H4 (cell line): Measurements from ENCODE around the gene KRTAP12-3. TPM values are rescaled to one million over a fixed set of nuclear protein-coding genes. Genes with fewer than 3 reads are reported as not detected.
A peak's percentile ranks its signal among the peaks of the same experiment; 100 is the strongest.
"Not testable (repeated sequence)": the region's sequence is repeated elsewhere in the genome, so short reads cannot be mapped to it uniquely, and the experiment has no call there.

ENCODE experiments used
- DNase-seq: peaks from one replicate; pipeline ENCODE4 v3.0.0-alpha.2; 2015; ENCODE audit warnings: low spot score
- total RNA-seq: library from RNA; depleted of rRNA; stranded (reverse); fragments of >200 nt; shearing (Covaris generic); gene quantifications from 2 replicates; pipeline ENCODE4 v1.2.3, GENCODE V29; 2014

KRTAP12-3 gene
- total RNA-seq, 1 experiment from 2014 or later: not detected

DNA sequence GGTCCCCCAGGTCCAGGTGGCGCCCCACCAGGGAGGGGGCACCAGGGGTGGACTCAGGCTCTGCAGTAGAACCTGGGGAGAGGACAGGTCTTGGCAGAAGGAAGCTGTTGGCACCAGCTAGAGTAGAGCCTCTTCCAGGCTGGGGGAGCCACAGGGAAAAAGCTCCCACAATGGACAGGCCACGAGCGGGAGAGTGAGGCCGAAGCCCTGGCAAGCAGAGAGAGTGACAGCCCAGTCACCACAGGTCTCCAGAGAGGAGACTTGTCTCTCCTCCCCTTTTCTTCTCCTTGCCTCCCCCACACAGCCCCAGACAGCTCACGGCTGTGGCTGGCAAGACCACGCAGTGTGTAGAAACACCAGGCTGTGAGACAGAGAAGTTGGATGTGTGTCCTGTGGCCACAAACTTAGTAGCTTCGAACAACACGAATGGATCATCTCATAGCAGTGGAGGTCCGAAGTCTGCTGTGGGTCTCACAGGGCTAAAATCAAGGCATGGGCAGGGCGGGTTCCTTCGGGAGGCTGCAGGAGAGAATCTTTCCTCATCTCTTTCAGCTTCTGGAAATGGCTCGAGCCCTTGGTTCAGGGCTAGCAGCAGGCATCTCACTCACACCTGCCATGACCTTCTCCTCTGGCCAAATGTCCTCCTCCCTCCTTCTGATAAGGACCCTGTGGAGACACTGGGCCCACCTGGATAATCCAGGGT is 6.6 kb upstream of the KRTAP12-3 start:
- DNase-seq: no peak

DNA sequence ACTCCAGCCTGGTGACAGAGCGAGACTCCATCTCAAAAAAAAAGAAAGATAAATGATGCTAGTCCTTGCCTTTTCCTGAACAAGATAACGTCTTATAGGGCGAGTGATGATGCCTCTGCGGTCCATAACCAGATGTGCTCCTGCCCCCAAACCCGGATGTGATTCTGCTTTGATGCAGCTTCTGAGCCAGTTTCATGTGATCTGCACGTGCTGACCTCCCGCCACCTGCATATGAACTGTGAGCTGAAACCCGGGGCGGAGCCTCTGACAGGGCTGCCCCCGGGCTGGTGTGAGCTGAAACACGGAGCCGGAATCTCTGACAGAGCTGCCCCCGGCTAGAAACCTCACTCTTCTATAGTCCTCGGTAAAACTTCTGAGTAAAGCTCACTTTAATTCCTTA is 4.6 kb upstream of the KRTAP12-3 start:
- no peak for DNase-seq

DNA sequence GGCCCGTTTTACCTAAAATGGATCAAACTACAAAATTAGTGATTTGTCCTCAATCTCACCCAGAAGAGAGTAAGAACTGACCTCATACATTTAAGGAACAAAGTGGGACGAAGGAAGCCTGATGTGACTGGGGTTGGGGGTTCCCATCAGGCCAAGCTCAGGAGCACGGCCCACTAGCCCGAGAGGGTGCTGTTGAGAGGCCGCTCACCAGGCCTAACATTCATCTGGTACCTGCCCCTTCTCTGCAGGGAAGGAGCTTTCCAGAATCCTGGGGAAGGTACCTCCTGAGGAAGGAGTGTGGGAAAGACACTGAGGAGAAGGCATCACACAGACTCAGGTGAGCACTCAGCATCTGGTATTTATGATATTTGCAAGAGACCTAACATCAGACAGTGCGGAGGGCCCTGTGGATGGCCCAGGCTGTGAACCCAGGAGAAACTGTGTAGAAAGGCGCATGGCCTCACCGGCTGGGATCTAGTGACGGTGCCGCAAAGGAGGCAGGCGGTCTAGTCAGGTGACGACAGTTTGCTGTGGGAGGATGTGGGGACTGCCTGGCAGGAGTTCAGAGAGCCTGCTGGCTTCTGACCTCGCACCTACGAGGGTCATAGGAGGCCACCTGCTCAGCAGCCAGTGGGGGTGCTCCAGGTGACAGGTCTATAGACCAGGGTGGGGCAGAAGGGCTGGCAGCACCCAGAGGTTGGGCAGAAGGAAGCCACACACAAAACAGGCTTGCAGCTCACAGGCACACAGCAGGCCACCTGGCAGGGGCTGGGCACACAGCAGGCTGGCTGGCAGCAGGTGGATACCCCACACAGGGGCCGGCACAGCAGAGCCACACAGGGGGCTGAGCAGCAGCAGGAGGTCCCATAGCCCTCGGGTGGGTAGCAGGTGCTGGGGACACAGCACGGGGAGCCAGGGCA is 3.8 kb upstream of the KRTAP12-3 start:
- no peak for DNase-seq

DNA sequence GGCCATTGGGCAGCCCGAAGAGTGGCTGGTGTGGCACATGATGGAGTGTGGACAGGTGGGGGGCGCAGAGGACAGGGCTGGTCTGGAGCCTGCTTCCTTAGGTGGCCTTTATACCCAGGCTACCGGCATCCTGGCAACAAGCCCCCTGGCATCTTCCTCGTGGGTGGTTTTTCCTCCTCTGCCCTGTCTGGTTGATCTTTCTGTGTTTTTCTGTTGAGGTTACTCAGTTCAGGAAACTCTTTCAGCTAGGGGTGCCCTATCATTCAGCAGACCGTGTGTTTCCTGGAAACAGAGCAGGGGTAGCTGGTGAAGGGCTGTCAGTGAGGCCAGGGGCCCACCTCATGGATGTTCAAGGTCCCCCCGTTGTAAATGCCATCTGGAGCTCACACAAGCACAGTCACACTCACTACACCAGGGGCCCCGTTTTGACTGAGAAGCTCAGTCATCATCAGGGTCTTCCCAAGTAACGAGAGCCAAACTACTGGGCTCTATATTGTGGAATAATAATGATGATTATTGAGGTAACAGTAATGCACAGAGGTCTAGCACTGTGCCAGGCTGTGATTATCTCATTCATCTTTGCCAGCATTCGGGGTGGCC is 3.1 kb upstream of the KRTAP12-3 start, which contains the start of gene KRTAP12-4:
Gene KRTAP12-4 (minus strand): TSS at position 84 of the 600 bp plus-strand sequence. CDS start 45 bp downstream, at position 39.
- no peak for DNase-seq

DNA sequence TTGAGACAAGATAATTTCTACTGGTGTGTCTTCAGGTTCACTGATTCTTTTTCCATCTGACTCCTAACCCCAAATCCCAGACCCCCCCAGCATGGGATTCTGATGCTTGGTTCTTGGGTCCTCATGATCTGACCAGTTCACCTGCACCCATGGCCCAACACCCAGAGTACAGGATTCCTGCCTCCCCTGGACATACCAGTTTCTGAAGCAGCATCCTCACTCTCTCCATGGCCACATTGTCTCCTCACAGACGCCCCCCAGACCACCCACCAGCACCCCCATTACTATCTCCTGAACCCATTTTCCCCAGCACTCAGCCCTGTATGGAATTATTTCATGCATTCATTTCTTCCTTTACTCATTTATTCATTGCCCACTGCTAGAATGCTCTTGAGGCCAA is 864 bp upstream of the KRTAP12-3 start:
- DNase-seq: no peak

DNA sequence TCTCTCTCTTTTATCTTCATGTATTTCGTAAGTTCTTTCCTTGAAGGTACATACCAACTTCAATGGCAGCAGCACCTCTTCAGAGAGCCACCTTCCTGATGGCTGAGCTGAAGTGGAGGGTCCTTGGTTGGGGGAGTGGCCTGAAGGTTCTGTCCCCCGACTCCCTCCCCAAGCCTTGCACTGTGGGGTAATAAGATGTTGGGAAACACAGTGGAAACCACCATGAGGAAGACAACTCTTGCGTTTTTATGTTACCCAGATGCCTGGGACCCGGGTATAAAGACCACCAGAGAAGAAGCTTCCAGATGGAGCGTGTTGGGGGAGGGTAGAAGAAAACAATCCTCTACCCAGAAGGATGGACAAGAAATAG is 794 bp downstream of the KRTAP12-3 start:
- no peak for DNase-seq

DNA sequence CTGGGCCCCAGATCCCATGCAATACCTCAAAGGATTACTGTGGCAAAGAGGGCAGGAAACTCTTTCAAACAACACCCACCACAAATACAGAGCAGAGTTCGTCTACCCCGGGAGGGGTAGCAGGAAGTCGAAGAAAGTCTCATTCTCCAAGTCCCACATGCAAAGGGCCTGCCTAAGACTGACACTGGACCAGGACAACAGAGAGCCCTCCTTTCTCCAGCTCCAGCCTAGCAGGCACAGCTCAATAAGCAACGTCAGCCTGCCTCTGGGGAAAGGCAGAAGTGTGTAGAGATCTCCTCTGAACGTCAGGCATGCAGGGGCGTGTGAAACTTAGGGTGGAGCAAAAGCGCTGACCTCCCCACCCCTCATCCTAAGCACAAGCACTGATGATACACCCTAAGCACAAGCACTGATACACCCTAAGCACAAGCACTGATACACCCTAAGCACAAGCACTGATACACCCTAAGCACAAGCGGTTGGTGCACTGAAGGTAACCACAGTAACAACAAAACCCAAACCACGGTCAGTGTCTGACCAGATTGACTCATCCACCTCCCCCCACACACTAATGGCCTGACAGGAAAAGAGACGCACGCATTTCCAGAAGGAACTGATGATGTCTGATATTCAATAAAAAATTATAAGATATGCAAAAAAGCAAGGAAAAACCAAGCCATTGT is 1.3 kb downstream of the KRTAP12-3 start:
- DNase-seq: peak; percentile 29

DNA sequence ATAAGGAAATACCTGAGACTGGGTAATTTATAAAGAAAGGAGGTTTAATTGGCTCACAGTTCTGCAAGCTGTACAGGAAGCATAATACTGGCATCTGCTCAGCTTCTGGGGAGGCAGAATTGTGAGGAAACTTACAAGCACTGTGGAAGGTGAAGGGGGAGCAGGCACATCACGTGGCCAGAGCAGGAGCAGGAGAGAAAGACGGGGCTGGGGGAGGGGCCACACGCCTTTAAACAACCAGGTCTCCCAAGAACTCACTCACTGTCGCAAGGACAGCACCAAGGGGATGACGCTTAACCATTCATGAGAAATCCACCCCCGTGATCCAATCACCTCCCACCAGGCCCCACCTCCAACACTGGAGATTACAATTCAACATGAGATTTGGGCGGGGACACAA is 3.8 kb downstream of the KRTAP12-3 start:
- DNase-seq: not testable (repeated sequence)

DNA sequence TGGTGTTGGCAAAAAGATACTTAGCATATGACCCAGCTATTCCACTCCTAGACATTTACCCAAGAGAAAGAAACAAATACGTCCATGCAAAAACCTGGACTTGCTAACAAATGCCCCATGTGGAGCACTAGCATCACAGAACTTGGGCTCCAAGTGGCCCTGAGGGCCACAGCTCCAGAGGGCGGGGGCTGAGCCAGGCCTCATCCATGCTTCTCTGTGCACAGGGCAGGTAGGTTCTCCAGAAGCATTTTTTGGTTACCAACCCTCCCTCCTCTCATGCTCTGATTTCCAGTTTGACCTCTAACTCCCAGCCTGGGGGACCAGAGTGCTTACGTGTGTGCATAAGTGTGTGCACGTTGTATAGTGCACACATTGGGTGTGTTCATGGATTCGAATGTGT is 7.0 kb downstream of the KRTAP12-3 start:
- no peak for DNase-seq

DNA sequence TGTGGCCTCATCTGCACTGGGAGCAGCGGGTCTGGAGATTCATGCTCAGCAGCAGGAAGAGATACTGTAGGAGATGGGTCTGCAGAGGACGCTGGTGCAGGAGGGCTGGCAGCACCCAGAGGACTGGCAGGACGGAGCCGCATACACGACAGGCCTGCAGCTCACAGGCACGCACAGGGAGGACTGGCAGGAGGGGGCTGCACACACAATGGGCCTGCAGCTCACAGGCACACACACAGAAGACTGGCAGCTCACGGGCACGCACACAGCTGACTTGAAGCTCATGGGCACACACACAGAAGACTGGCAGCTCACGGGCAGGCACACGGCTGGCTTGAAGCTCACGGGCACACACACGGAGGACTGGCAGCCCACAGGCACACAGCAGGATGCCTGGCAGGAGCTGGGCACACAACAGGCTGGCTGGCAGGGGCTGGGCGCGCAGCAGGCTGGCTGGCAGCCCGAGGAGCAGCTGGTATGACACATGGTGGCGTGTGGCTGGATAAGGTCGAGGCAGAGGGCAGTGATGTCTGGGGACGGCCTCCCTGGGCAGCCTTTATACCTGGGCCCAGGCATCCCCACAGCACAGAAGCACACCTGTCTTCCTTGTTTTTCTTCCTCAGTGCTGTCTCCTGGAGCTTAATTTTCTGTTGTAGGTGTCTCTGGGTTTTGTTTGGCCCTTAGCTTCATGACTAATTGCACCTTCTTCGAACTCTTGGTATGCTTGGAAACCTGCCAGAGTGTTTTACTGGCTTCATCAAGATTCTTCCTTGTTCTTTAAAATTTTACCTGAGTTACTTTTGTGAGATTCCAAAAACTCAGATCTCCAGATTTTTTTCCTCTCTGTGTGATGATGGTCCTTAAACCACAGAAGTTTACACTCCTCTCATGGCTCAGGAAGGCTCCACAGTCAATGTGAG is 8.9 kb downstream of the KRTAP12-3 start, which contains the start of gene KRTAP12-2:
Gene KRTAP12-2 (minus strand): TSS at position 527 of the 920 bp plus-strand sequence. CDS start 41 bp downstream, at position 486.
- DNase-seq: no peak

DNA sequence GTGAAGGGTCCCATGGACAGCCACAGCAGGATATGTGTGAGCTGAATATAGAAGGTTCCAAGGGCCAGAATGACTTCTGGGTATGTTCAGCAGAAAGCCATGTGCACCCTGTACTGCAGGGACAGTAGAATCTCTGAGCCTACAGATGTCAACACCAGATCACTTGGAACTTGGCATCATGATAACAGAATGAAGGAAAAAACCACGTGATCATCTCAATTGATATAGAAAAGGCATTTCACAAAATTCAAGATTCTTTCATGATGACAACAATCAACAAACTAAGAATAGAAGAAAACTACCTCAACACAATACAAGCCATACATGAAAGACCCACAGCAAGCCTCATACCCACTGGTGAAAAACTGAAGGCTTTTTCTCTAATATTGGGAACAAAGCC is 9.9 kb downstream of the KRTAP12-3 start:
- DNase-seq: no peak

DNA sequence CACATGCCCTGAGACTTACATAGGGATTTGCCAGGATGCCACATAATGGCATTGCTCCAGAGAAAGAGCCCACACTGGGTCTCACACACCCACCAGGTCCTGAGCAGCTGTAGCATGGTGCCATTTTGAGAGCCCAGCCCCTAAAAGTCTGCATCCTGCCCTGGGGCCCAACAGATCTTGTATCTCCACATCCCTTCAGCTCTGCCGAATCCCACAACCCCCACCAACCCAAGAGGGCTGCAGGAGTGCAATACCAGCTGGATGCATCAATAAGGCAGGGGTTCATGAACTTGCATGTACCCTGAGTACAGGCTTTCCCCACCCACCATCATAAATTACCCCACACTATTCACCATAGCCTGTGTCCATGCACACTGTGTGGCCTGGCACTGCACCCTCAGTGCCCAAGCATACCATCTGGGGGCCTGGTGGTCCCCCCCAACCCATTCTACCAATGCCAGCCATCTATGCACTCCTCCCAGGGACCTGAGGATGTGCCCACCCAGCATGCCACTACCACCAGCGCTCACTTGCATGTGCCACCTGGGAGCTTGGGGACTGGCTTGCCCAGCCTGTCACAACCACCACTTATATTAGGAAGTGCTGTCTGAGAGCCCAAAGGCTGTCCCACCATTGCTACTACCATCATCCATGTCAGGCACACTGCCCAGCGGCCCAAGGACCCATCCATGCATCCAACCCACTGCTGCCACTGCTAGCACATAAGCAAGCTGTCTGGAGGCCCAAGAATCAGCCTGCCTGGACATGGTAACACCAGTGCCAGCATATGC is 13.1 kb downstream of the KRTAP12-3 start:
- DNase-seq: no peak

DNA sequence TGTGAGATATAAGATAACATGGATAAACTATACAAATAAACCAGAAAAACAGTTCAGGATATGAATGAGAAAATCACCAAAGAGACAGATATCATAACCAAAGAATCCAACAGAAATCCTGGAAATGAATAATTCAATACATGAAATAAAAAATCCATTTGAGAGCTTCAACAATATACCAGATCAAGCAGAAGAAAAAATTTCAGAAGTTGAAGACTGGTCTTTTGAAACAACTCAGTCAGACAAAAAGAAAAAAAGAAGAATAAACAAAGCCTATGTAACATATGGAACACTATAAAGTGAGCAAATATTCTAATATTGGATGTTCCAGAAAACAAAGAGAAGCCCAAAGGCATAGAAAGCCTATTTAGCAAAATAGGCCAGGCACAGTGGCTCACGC is 14.2 kb downstream of the KRTAP12-3 start:
- no peak for DNase-seq

DNA sequence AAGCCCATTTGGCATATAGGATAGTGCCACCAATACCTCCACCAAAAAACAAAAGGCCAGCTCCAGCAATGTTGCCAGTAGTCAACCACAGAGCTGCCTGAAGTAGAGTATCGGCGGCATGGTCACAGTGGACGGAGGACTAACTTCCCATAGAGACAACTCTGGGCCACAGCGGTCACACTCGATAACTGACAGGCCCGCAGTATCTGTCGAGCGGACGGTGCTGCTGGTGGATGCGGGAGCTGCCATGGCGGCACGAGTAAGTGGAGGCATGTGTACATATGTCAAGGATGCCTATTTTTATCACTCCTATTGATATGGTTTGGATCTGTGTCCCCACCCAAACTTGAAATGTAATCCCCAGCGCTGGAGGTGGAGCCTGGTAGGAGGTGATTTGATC is 20.1 kb downstream of the KRTAP12-3 start:
- no peak for DNase-seq

DNA sequence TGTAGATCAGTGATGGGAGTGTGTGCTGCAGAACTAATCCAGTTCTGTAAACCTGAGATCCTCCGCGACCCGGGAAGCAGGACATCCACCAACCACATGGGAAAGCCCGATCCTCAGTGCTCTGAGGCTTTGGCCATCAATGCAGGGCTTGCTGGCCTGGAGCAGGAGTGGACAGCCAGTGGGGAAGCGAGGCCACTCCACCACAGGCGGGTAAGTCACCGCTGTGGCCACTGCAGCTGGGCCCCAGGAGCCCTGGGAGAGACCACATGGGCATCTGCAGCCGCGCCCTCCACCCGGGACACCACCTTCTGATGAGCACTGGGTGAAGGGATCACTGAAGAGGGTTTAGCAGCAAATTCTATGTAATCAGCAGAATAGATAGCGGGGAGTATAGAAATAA is 23.4 kb downstream of the KRTAP12-3 start:
- DNase-seq: no peak

DNA sequence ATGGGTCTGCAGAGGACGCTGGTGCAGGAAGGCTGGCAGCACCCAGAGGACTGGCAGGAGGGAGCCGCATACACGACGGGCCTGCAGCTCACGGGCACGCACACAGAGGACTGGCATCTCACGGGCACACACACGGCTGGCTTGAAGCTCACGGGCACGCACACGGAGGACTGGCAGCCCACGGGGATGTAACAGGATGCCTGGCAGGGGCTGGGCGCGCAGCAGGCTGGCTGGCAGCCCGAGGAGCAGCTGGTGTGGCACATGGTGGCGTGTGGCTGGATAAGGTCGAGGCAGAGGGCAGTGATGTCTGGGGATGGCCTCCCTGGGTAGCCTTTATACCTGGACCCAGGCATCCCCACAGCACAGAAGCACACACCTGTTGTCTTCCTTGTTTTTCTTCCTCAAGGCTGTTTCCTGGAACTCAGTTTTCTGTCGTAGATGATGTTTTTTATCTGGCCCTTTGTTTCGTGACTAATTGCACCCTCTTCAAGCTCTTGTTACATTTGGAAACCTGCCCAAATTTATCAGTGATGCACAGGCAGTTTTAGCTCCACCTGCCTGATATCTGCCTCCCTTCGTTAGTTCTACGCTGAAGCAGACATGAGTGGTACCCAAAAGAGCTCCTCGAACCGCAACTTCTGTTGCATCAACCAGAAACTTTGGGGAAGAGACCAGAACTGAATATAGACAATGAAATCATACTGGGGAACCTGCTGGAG is 24.3 kb downstream of the KRTAP12-3 start, which contains the start of gene KRTAP12-1:
Gene KRTAP12-1 (minus strand): TSS at position 303 of the 719 bp plus-strand sequence. CDS start 40 bp downstream, at position 263.
- DNase-seq: no peak

DNA sequence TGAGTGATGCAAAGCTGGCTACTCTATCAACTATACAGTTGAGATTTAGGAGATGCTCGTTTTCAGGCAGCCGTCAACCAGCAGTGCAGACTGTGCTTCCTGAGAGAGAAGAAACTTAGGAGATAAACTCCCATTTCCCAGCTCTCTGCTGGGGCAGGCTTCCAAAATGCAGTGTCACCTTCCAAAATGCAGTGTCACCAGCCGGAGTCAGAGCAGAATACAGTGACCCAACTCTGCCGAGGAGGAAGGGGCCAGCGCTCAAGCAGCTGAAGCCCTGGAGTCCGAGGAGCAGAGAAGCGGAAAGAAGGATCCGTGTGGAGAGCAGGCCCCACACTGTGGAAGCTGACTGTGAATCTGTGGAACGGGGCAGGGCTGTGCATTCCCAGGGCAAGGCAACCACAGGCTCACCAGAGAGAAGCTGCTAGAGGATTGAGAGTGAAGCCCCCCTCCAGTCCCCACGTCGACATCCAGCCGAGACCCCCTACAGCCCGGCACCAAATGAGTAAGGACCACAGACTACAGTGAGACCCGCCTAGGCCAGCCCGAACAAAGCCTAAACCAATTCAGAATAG is 24.9 kb downstream of the KRTAP12-3 start:
- DNase-seq: no peak

DNA sequence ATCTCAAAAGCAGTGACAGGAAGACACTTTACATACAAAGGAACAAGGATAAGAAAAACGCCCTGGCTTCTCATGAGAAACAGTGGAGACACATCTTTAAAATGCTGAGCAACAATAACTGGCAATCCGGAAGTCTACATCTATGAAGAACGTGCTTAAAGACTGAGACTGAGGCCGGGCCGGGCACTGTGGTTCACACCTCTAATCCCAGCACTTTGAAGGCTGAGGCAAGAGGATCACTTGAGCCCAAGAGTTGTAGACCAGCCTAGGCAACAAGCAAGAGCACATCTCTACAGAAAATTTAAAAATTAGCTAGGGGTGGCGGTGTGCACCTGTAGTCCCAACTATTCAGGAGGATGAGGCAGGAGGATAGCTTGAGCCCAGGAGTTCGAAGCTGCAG is 26.3 kb downstream of the KRTAP12-3 start:
- DNase-seq: no peak

DNA sequence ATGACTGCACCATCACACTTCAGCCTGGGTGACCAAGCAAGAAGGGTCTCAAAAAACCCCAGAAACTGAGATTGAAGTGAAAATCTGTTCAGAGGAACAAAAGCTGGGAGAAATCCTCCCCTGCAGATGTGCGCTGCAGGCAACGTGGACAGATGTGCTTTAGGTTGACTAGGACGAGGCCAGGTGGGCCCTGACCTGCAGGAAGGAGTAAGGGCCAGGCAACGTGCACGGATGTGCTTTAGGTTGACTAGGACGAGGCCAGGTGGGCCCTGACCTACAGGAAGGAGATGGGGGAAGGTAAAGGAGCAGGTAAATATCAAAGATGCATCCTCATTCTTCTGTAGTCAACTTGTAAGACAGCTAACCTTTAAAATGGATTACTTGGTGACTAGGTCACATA is 26.8 kb downstream of the KRTAP12-3 start:
- DNase-seq: no peak
